ENCODE results near the gene CHST15.

Gene CHST15

GRCh38 chr10:124092860-124093773, at the start of gene CHST15:
TSS of gene CHST15 (minus strand) at chr10:124093598. CDS start at chr10:124046212, 47,386 bp downstream.
- Mint-ChIP-seq H3K4me1 (peaks cover 17% of the 10 kb centered on the region), H3K27ac (peak within 1 kb of the TSS in 1 of 2 donors; percentile 80), H3K4me3 (peak within 1 kb of the TSS; percentile 44 to 79), H3K27me3 (peaks cover 80% of the 10 kb centered on the region), H3K9me3 (no peaks in the 10 kb centered on the region)
- ATAC-seq (peak; percentile 37), DNase-seq (peak in 1 of 2 donors; percentile 25)

DNA sequence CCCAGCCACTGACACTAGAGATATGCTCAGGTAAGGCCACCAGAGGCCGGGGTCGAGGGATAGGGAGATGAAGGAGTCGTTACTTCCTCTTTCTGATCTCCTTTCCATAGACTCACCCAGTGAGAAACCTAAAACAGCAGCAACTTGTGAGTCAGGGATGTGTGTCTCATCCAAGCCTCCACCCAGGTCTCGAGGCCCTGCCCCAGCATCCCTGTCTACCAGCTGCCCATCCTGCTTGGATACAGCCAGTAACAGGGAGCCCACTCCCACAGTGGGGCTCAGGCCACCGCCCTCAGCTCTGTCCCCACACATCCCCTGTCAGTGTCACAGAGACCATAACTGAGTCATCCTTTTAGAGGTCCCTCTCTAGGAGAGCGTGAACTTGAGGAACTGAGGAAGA, 49.6 kb upstream of the CHST15 start:
- no peak overlapping the region for H3K4me3 Mint-ChIP-seq
- H3K9me3 Mint-ChIP-seq = no peaks in the 10 kb centered on the region
- peaks cover 7% of the 10 kb centered on the region for H3K27me3 Mint-ChIP-seq
- H3K4me1 Mint-ChIP-seq = no peaks in the 10 kb centered on the region
- ATAC-seq (no peak), DNase-seq (no peak)
- no peak overlapping the region for H3K27ac Mint-ChIP-seq

- no peak for ATAC-seq
- H3K27ac Mint-ChIP-seq = no peak overlapping the region
Measured at GRCh38 chr10:124142006-124142739, 48.8 kb upstream of the CHST15 start.

DNA sequence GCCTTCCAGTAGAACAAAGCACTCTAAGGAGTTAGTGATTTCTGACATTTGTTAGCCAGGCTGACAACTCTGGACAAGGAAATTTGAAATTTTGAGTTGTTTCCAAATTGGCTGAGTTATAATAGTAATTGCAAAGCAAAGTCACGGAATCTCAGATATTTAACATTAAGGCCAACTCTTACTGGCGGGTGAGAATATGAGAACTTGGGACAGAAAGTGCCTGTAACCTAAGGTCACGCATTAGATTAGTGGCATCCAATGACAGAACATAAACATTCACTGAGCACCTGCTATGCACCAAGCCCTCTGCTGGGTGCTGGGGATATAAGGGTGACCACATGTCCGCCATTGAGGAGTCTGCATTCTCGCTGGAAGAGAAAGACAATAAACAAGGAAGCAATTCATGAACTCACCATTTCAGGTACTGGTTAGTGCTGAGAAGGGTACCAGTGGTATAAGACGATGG, 45.5 kb upstream of the CHST15 start:
- ATAC-seq (no peak), DNase-seq (no peak)
- no peaks in the 10 kb centered on the region for H3K4me1 Mint-ChIP-seq
- no peak overlapping the region for H3K4me3 Mint-ChIP-seq
- no peak overlapping the region for H3K27ac Mint-ChIP-seq
- no peaks in the 10 kb centered on the region for H3K9me3 Mint-ChIP-seq
- H3K27me3 Mint-ChIP-seq = peaks cover 18% of the 10 kb centered on the region

More at GRCh38 chr10:124142006-124142739, 48.8 kb upstream of the CHST15 start:
- Mint-ChIP-seq H3K4me1 (no peaks in the 10 kb centered on the region), H3K27me3 (peaks cover 14% of the 10 kb centered on the region), H3K4me3 (no peak overlapping the region), H3K9me3 (no peaks in the 10 kb centered on the region)
- no peak for DNase-seq

- no peak for DNase-seq
- Mint-ChIP-seq H3K4me1 (no peaks in the 10 kb centered on the region), H3K9me3 (no peaks in the 10 kb centered on the region), H3K4me3 (no peak overlapping the region), H3K27ac (no peak overlapping the region), H3K27me3 (peaks cover 18% of the 10 kb centered on the region)
- ATAC-seq = no peak
Measured at GRCh38 chr10:124138195-124138882, 44.9 kb upstream of the CHST15 start.

GRCh38 chr10:124134251-124134893, 41.0 kb upstream of the CHST15 start:
- ATAC-seq = no peak

GRCh38 chr10:124132876-124133275, 39.5 kb upstream of the CHST15 start:
- DNase-seq = no peak
- ATAC-seq = no peak
- Mint-ChIP-seq H3K9me3 (no peaks in the 10 kb centered on the region), H3K4me3 (no peak overlapping the region), H3K27me3 (peaks cover 20% of the 10 kb centered on the region), H3K27ac (no peak overlapping the region), H3K4me1 (no peaks in the 10 kb centered on the region)

More at GRCh38 chr10:124134251-124134893, 41.0 kb upstream of the CHST15 start:
- Mint-ChIP-seq H3K9me3 (no peaks in the 10 kb centered on the region), H3K27me3 (peaks cover 27% of the 10 kb centered on the region), H3K27ac (no peak overlapping the region), H3K4me3 (no peak overlapping the region), H3K4me1 (no peaks in the 10 kb centered on the region)
- DNase-seq = no peak

- Mint-ChIP-seq H3K27ac (no peak overlapping the region), H3K4me1 (no peaks in the 10 kb centered on the region), H3K9me3 (no peaks in the 10 kb centered on the region), H3K27me3 (peaks cover 15% of the 10 kb centered on the region), H3K4me3 (no peak overlapping the region)
- DNase-seq = no peak
- no peak for ATAC-seq
Measured at GRCh38 chr10:124132306-124132705, 38.9 kb upstream of the CHST15 start.

- H3K4me3 Mint-ChIP-seq = no peak overlapping the region
- H3K27me3 Mint-ChIP-seq = peaks cover 10% of the 10 kb centered on the region
- DNase-seq = no peak
- ATAC-seq = no peak
- no peaks in the 10 kb centered on the region for H3K9me3 Mint-ChIP-seq
- H3K27ac Mint-ChIP-seq = peak overlapping the region in 1 of 2 donors; percentile 22
- no peaks in the 10 kb centered on the region for H3K4me1 Mint-ChIP-seq
Measured at GRCh38 chr10:124131172-124131571, 37.8 kb upstream of the CHST15 start.

DNA sequence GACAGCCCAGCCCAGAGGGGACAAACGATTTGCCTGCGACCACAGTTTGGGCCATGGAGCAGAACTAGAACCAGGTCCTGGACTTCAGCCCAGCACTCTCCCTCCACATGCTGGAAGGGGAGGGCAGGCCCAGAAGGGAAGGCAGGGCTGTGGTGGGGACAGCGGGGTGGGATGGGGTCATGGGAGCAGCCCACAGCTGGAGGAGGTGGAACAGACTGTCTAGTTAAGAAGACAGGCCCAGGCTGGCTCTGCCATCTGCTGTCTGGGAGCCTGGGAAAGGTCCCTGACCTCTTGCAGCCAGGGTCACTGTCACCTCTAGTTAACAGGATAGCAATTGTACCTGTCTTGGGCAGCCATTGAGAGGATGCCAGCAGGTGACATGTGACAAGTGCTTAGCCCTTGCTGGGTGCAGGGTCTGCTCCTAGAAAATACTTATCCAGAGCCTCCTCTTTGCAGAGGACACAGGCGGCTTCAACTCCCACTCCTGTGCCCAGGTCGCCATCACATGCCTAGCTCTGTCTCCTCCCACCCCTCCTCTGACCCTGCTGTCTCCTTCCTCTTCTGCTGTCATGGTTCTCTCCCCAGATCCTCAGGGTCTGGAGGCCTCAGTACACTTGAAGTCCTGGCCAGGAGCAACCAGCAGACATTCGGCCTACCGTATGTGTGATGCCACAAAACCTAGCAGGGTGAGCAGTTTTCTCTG, 37.0 kb upstream of the CHST15 start:
- Mint-ChIP-seq H3K4me3 (no peak overlapping the region), H3K9me3 (no peaks in the 10 kb centered on the region), H3K27me3 (peaks cover 10% of the 10 kb centered on the region), H3K4me1 (no peaks in the 10 kb centered on the region), H3K27ac (no peak overlapping the region)
- DNase-seq (no peak), ATAC-seq (no peak)

DNA sequence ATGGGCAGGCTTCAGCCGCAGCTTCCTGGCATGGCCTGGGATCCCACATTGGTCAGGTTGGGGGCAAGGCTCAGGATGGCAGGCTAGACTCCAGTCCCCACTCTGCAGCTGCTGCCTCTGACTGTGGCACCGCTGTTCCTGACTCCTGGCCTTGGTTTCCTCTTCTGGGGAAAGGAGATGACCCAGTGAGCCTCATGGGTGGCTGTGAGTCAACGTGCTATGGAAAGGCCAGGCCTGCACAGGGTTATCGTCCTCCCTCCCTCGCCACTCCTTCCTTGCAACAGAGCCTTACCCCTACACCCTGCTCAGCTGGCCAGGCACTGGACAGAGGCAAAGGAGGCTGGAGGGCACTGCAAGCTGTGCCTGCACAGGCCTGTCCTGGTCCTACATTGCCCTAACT, 36.1 kb upstream of the CHST15 start:
- Mint-ChIP-seq H3K27ac (peak overlapping the region in 1 of 2 donors; percentile 23), H3K4me3 (no peak overlapping the region), H3K9me3 (no peaks in the 10 kb centered on the region), H3K4me1 (no peaks in the 10 kb centered on the region), H3K27me3 (peaks cover 10% of the 10 kb centered on the region)
- ATAC-seq = no peak
- DNase-seq = no peak

- Mint-ChIP-seq H3K4me3 (no peak overlapping the region), H3K9me3 (no peaks in the 10 kb centered on the region), H3K27ac (no peak overlapping the region), H3K4me1 (no peaks in the 10 kb centered on the region), H3K27me3 (peaks cover 10% of the 10 kb centered on the region)
- DNase-seq (no peak), ATAC-seq (no peak)
Measured at GRCh38 chr10:124128811-124129145, 35.4 kb upstream of the CHST15 start.

GRCh38 chr10:124127965-124128810, 34.8 kb upstream of the CHST15 start:
- peak overlapping the region in 1 of 2 donors; percentile 79 for H3K27ac Mint-ChIP-seq

GRCh38 chr10:124127563-124127962, 34.2 kb upstream of the CHST15 start:
- Mint-ChIP-seq H3K4me3 (no peak overlapping the region), H3K9me3 (no peaks in the 10 kb centered on the region), H3K27ac (no peak overlapping the region), H3K4me1 (no peaks in the 10 kb centered on the region), H3K27me3 (peaks cover 10% of the 10 kb centered on the region)
- DNase-seq (no peak), ATAC-seq (no peak)

More at GRCh38 chr10:124127965-124128810, 34.8 kb upstream of the CHST15 start:
- Mint-ChIP-seq H3K4me3 (no peak overlapping the region), H3K9me3 (no peaks in the 10 kb centered on the region), H3K4me1 (no peaks in the 10 kb centered on the region), H3K27me3 (peaks cover 10% of the 10 kb centered on the region)
- ATAC-seq (peak; percentile 29), DNase-seq (no peak)

Data from stimulated activated naive CD8-positive, alpha-beta T cell treated with anti-CD3 and anti-CD28 coated beads, Interleukin-15, amount 100 ng/mL, for 72 hours (primary cell).